ENCODE measurements around the gene DMGDH. TPM values are rescaled to one million over a fixed set of nuclear protein-coding genes. Genes with fewer than 3 reads are reported as not detected.

DMGDH gene
- total RNA-seq, 3 donors from 2014 or later (not counting 1 experiment from before 2014, with no cell fraction given), result 0.43 to 2.9 (median 2.4) TPM

DNA sequence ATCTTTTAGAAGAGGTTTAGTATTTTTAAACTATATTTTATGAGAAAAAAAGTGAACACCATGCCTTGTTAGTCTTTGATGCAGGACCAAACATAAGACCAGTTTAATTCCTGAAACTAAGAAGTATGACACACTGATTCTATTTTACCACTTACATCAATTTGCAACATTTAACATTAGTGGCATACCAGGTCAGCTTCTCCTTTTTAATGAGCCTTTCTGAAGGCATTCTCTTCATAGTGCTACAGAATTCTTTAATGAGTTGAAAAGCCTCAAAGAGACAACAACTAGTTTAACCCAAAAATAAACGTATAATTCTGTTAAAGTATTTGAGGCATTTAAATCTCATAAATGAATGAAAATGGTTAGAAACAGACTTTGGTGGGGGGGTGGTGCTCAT lies 112.6 kb downstream of the DMGDH start:
- Mint-ChIP-seq H3K9me3 (no peaks in the 10 kb centered on the region), H3K36me3 (no peaks in the 10 kb centered on the region), H3K4me3 (no peak overlapping the region), H3K27me3 (ENCODE audit: low read depth in 2 of 2) (no peaks in the 10 kb centered on the region), H3K4me1 (peaks cover 10 to 15% of the 10 kb centered on the region in 2 donors), H3K27ac (no peak overlapping the region)
- intact Hi-C loops (cut with micrococcal nuclease), result no loop called here
- Histone ChIP-seq H3K4me1 (ENCODE audit: control insufficient read depth, insufficient read depth, low read length) (no peaks in the 10 kb centered on the region), H3K9me3 (ENCODE audit: control insufficient read depth, insufficient read depth, low read length) (no peaks in the 10 kb centered on the region), H3K36me3 (ENCODE audit: control insufficient read depth, insufficient read depth, low read length) (peaks cover 6% of the 10 kb centered on the region), H3K27me3 (ENCODE audit: control insufficient read depth, insufficient read depth, low read length) (no peaks in the 10 kb centered on the region), H3K27ac (ENCODE audit: low read length) (no peak overlapping the region), H3K4me3 (ENCODE audit: low read length) (no peak overlapping the region)
- no CpG with 5 or more reads among the region's 1 CpG for WGBS (ENCODE audit: insufficient coverage)
- ATAC-seq (no peak), DNase-seq (no peak)
- TF ChIP-seq CTCF (IDR thresholded peaks at IDR 0.05), result no peak

- peaks cover 3% of the 10 kb centered on the region for H3K36me3 ChIP-seq (ENCODE audit: control insufficient read depth, insufficient read depth, low read length)
- H3K4me1 ChIP-seq (ENCODE audit: control insufficient read depth, insufficient read depth, low read length), result no peaks in the 10 kb centered on the region
- no peaks in the 10 kb centered on the region for H3K27me3 ChIP-seq (ENCODE audit: control insufficient read depth, insufficient read depth, low read length)
- no peaks in the 10 kb centered on the region for H3K9me3 ChIP-seq (ENCODE audit: control insufficient read depth, insufficient read depth, low read length)
- intact Hi-C loops (cut with micrococcal nuclease), result no loop called here
- Mint-ChIP-seq H3K4me3 (no peak overlapping the region), H3K27ac (peak overlapping the region; percentile 5 to 39), H3K36me3 (no peaks in the 10 kb centered on the region), H3K27me3 (ENCODE audit: low read depth in 2 of 2) (no peaks in the 10 kb centered on the region), H3K9me3 (no peaks in the 10 kb centered on the region), H3K4me1 (peaks cover 10 to 15% of the 10 kb centered on the region in 2 donors)
- 54% methylated on average over 4 of the region's 4 CpGs for WGBS (ENCODE audit: insufficient coverage)
- no peak for DNase-seq
- ATAC-seq, result peak; percentile 54 to 67 (median 62)
- H3K27ac ChIP-seq (ENCODE audit: low read length), result no peak overlapping the region
- H3K4me3 ChIP-seq (ENCODE audit: low read length), result no peak overlapping the region
- no peak for TF ChIP-seq CTCF (IDR thresholded peaks at IDR 0.05)
Observed at GRCh38 chr5:78953092-78953800, 116.2 kb downstream of the DMGDH start.

Other genes with a start within 250 kb of the DMGDH start
- 10 to 100 TPM in 1 of 3 donors, 1 to 10 TPM in 2; 8.6 to 12.8 (median 8.9) TPM for gene ARSB, start 84.4 kb downstream of the DMGDH start, total RNA-seq
- gene BHMT2, start 93 bp upstream of the DMGDH start, total RNA-seq, result not detected
- gene BHMT, start 42.1 kb upstream of the DMGDH start, total RNA-seq, result not detected
- gene JMY, start 166.5 kb upstream of the DMGDH start, total RNA-seq, result 10 to 100 TPM; 27.6 to 30.4 (median 28.7) TPM

Measured in natural killer cell (primary cell).